Right atrium auricular region (tissue), 2 donors: ENCODE measurements around the gene TLCD3B. TPM values are rescaled to one million over a fixed set of nuclear protein-coding genes. Genes with fewer than 3 reads are reported as not detected.
"Not testable (repeated sequence)": the region's sequence is repeated elsewhere in the genome, so short reads cannot be mapped to it uniquely, and the experiment has no call there.

Experiments used
- DNase-seq: peaks from one replicate; pipeline ENCODE4 v3.0.0-alpha.2; 2019; ENCODE audit warnings: low spot score
- H3K27ac ChIP-seq, 2 donors: fragments of 200-600 bp; sonication (generic); 1 replicate in 1 of 2; 2 replicates in 1 of 2; pipeline ENCODE4 v1.5.1; 2016 to 2019
- H3K27me3 ChIP-seq, 2 donors: fragments of 200-600 bp; sonication (generic); one replicate each; pipeline versions ENCODE4 v1.5.1 to v1.6.0; 2017 to 2019
- H3K36me3 ChIP-seq: fragments of 200-600 bp; sonication (generic); one replicate; pipeline ENCODE4 v1.5.1; 2016
- H3K4me1 ChIP-seq, 2 donors: fragments of 200-600 bp; sonication (generic); one replicate each; pipeline versions ENCODE4 v1.5.1 to v1.6.0; 2017 to 2019
- H3K4me3 ChIP-seq, 2 donors: fragments of 200-600 bp; sonication (generic); 1 replicate in 1 of 2; 2 replicates in 1 of 2; pipeline ENCODE4 v1.5.1; 2017 to 2019; ENCODE audit warnings: mild to moderate bottlenecking in 1 of 2, moderate library complexity in 1 of 2
- H3K9me3 ChIP-seq, 2 donors: fragments of 200-600 bp; sonication (generic); one replicate each; pipeline ENCODE4 v1.5.1; 2019
- CTCF ChIP-seq, 2 donors: fragments of 200-600 bp; sonication (generic); IDR thresholded peaks; one replicate each; pipeline ENCODE4 v1.5.1; 2019; ENCODE audit warnings: antibody characterized with exemption in 2 of 2
- total RNA-seq, 2 donors: library from RNA; depleted of rRNA; stranded (reverse); fragments of >200 nt; gene quantifications; one replicate each; pipeline ENCODE4 v1.1.0, GENCODE V29; 2016

Gene TLCD3B
- total RNA-seq, 2 donors from 2014 or later, result not detected

- no peaks in the 10 kb centered on the region for H3K27me3 ChIP-seq
- H3K27ac ChIP-seq, result no peak overlapping the region
- no peaks in the 10 kb centered on the region for H3K9me3 ChIP-seq
- no peaks in the 10 kb centered on the region for H3K36me3 ChIP-seq
- DNase-seq, result no peak
- TF ChIP-seq CTCF (IDR thresholded peaks at IDR 0.05), result no peak
- H3K4me1 ChIP-seq, result peaks cover 0 to 13% of the 10 kb centered on the region in 2 donors
- H3K4me3 ChIP-seq, result no peak overlapping the region
Measured at GRCh38 chr16:30018731-30019158, 12.3 kb downstream of the TLCD3B start.

DNA sequence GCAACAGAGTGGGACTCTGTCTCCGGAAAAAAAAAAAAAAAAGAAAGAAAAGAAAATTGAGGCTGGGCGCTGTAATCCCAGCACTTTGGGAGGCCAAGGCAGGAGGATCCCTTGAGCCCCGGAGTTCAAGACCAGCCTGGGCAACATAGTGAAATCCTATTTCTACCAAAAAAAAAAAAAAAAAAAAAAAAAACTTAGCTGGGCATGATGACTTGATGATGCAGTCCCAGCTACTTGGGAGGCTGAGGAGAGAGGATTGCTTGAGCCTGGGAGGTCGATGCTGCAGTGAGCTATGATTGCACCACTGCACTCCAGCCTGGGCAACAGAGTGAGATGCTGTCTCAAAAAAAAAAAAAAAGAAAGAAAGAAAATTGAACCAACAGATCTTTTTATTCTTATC is 13.1 kb downstream of the TLCD3B start:
- H3K9me3 ChIP-seq, H3K27me3 ChIP-seq, H3K4me3 ChIP-seq, H3K36me3 ChIP-seq, DNase-seq, H3K27ac ChIP-seq: not testable (repeated sequence)
- H3K4me1 ChIP-seq, result peaks cover 0 to 13% of the 10 kb centered on the region in 2 donors

- no peak for TF ChIP-seq CTCF (IDR thresholded peaks at IDR 0.05)
- Histone ChIP-seq H3K36me3 (no peaks in the 10 kb centered on the region), H3K9me3 (no peaks in the 10 kb centered on the region), H3K4me1 (peaks cover 0 to 13% of the 10 kb centered on the region in 2 donors), H3K27me3 (peaks cover 0 to under 1% of the 10 kb centered on the region in 2 donors), H3K4me3 (no peak overlapping the region), H3K27ac (no peak overlapping the region)
- DNase-seq, result no peak
Measured at GRCh38 chr16:30017277-30017656, 13.8 kb downstream of the TLCD3B start.

GRCh38 chr16:30016555-30017276 is 14.4 kb downstream of the TLCD3B start:
- no peaks in the 10 kb centered on the region for H3K36me3 ChIP-seq
- H3K27me3 ChIP-seq, result peaks cover 2 to 6% of the 10 kb centered on the region in 2 donors
- H3K27ac ChIP-seq, result no peak overlapping the region
- no peaks in the 10 kb centered on the region for H3K9me3 ChIP-seq
- no peak for DNase-seq
- no peak overlapping the region for H3K4me3 ChIP-seq
- TF ChIP-seq CTCF (IDR thresholded peaks at IDR 0.05), result no peak
- peaks cover 0 to 17% of the 10 kb centered on the region in 2 donors for H3K4me1 ChIP-seq

- H3K9me3 ChIP-seq, result not testable (repeated sequence)
Measured at GRCh38 chr16:30015450-30015849, 15.6 kb downstream of the TLCD3B start.

DNA sequence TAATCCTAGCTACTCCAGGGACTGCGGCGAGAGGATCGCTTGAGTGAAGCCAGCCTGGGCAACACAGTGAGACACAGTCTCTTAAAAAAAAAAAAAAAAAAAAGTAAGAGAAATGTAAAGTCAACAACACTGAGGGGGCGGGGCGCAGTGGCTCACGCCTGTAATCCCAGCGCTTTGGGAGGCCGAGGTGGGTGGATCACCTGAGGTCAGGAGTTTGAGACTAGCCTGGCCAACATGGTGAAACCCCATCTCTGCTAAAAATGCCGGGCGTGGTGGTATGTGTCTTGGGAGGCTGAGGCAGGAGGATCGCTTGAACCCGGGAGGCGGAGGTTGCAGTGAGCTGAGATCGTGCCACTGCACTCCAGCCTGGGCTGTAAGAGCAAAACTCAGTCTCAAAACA is 18.5 kb downstream of the TLCD3B start:
- Histone ChIP-seq H3K27me3 (peaks cover 23 to 25% of the 10 kb centered on the region in 2 donors), H3K4me1 (peaks cover 0 to 25% of the 10 kb centered on the region in 2 donors)
- DNase-seq, H3K4me3 ChIP-seq, H3K27ac ChIP-seq, H3K9me3 ChIP-seq, H3K36me3 ChIP-seq: not testable (repeated sequence)

More at GRCh38 chr16:30015450-30015849, 15.6 kb downstream of the TLCD3B start:
- H3K27ac ChIP-seq, DNase-seq, H3K4me3 ChIP-seq, H3K36me3 ChIP-seq: not testable (repeated sequence)
- Histone ChIP-seq H3K27me3 (peaks cover 14 to 17% of the 10 kb centered on the region in 2 donors), H3K4me1 (peaks cover 0 to 18% of the 10 kb centered on the region in 2 donors)

- H3K9me3 ChIP-seq, result no peaks in the 10 kb centered on the region
- peaks cover 0 to 25% of the 10 kb centered on the region in 2 donors for H3K4me1 ChIP-seq
- peak overlapping the region in 1 of 2 donors; percentile 47 for H3K4me3 ChIP-seq
- H3K27ac ChIP-seq, result no peak overlapping the region
- TF ChIP-seq CTCF (IDR thresholded peaks at IDR 0.05), result no peak
- peaks cover 23 to 25% of the 10 kb centered on the region in 2 donors for H3K27me3 ChIP-seq
- no peak for DNase-seq
- H3K36me3 ChIP-seq, result no peaks in the 10 kb centered on the region
Measured at GRCh38 chr16:30011714-30012504, 19.2 kb downstream of the TLCD3B start.
